GM12891 (cell line): ENCODE results near the gene AP5Z1.

Experiments used
- DNase-seq: peaks from one replicate; pipeline ENCODE4 v3.0.0; 2011; ENCODE audit warnings: low spot score; ENCODE audit not compliant: insufficient read length
- FAIRE-seq: peaks from 2 replicates; lab custom pipeline; 2011; peaks lifted over from hg19 to GRCh38; lab: Jason Lieb, UNC
- PAX5 ChIP-seq: IDR thresholded peaks from 2 replicates; pipeline ENCODE4 v1.6.1; 2011; ENCODE audit warnings: low read length, moderate library complexity, mild to moderate bottlenecking; ENCODE audit not compliant: insufficient read depth, severe bottlenecking
- POLR2A ChIP-seq: IDR thresholded peaks from 2 replicates; pipeline ENCODE4 v1.6.1; 2011; ENCODE audit warnings: low read depth, low read length, control low read depth
- POLR2AphosphoS5 ChIP-seq: IDR thresholded peaks from 2 replicates; pipeline ENCODE4 v1.6.1; 2011; ENCODE audit warnings: low read depth, low read length, control low read depth
- POU2F2 ChIP-seq: IDR thresholded peaks from 2 replicates; pipeline ENCODE4 v1.6.1; 2011; ENCODE audit warnings: low read depth, mild to moderate bottlenecking, control low read depth, low read length, moderate library complexity
- SPI1 ChIP-seq: IDR thresholded peaks from 2 replicates; pipeline ENCODE4 v1.6.1; 2011; ENCODE audit warnings: low read depth, low read length, control low read depth
- TAF1 ChIP-seq: IDR thresholded peaks from 2 replicates; pipeline ENCODE4 v1.6.1; 2011; ENCODE audit warnings: low read depth, low read length, control low read depth

The AP5Z1 gene

DNA sequence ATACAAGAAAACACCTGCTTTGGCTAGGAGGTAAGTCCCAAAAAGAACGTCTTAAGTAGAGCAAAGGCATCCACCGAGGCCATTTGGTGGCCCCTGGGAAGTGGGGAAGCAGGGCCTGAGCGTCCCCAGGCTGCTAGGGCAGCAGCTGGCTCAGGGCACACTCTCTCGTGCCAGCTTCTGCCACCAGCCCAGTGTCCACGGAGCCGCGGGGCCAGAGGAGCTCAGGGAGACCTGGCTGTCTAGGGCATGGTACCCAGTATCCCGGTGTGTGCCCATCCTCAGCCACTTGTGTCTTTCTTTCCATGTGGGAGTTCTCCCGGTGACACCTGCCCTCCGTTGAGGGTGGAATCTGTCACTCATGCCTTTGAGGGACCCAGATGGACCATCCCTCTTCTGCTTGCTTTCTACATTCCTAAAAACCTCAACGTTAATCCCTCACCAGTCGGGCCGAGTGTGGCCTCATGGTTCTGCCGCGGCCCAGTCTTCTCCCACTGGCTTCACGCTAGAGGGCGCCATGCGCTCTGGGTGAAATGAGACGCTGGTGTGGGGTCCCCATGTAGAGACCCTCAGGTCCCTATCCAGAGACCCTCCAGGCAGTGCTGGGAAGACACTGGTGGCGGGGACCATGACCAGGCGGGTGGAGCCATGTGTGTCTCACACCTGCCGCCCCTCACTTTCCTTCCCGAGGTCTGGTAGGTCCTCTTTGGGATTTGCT, 9.5 kb upstream of the AP5Z1 start:
- TF ChIP-seq POLR2A, result no peak
- no peak for DNase-seq
- FAIRE-seq, result no peak

GRCh38 chr7:4766666-4767519, 8.5 kb upstream of the AP5Z1 start:
- FAIRE-seq (no peak), DNase-seq (no peak)
- no peak for TF ChIP-seq TAF1
- TF ChIP-seq POLR2A, result no peak
- no peak for TF ChIP-seq POLR2AphosphoS5
- no peak for TF ChIP-seq SPI1
- TF ChIP-seq PAX5, result no peak
- TF ChIP-seq POU2F2, result no peak

GRCh38 chr7:4768597-4769569, 6.5 kb upstream of the AP5Z1 start:
- DNase-seq, result no peak
- no peak for FAIRE-seq
- no peak for TF ChIP-seq SPI1
- TF ChIP-seq POU2F2, result no peak
- no peak for TF ChIP-seq TAF1
- no peak for TF ChIP-seq PAX5
- TF ChIP-seq POLR2A, result no peak
- no peak for TF ChIP-seq POLR2AphosphoS5

GRCh38 chr7:4769761-4770160, 5.7 kb upstream of the AP5Z1 start:
- FAIRE-seq, result no peak
- DNase-seq, result no peak

GRCh38 chr7:4770886-4771285, 4.5 kb upstream of the AP5Z1 start:
- TF ChIP-seq POU2F2 (no peak), SPI1 (no peak), TAF1 (no peak), POLR2A (no peak), PAX5 (no peak), POLR2AphosphoS5 (no peak)
- DNase-seq (no peak), FAIRE-seq (no peak)

More at GRCh38 chr7:4769761-4770160, 5.7 kb upstream of the AP5Z1 start:
- TF ChIP-seq PAX5 (no peak), TAF1 (no peak), POLR2A (no peak), POLR2AphosphoS5 (no peak), SPI1 (no peak), POU2F2 (no peak)

DNA sequence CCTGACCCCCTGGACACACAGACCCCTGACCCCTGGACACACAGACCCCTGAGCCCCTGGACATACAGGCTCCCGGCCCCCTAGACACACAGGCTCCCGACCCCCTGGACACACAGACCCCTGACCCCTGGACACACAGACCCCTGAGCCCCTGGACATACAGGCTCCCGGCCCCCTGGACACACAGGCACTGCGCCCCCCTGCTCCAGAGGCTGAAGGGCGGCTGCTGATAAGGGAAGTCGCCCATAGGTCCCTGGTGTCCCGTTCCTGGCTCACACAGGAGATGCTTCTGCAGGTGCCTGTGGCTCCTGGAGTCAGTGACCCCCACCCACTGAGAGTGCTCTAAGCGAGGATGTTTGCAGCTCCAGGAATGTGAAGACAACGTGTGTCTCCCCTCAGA, 3.7 kb upstream of the AP5Z1 start:
- TF ChIP-seq POLR2AphosphoS5 (no peak), TAF1 (no peak), SPI1 (no peak)
- no peak for FAIRE-seq
- DNase-seq, result no peak

GRCh38 chr7:4772306-4772705, 3.1 kb upstream of the AP5Z1 start:
- TF ChIP-seq TAF1 (no peak), SPI1 (no peak), PAX5 (no peak), POLR2AphosphoS5 (no peak), POU2F2 (no peak), POLR2A (no peak)
- no peak for FAIRE-seq
- DNase-seq, result no peak

DNA sequence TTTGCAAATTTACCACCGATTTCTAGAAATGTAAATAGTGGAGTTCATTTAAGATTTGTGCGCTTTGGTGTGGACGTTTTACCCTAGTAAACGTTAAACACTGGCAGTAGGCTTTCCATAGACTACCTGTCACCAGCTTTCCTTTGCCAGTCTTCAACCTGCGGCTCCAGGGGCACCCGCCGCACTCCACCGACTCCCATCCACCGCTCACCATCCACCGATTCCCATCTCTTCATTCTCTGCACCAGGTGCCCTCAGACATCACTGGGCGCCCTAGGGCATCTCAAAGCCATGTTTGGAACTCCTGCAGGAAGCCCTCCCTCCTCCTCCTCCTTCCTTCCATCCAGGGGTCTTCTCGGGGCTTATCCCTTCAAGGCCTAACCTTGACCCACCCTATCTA, 1.4 kb upstream of the AP5Z1 start:
- peak; percentile 28 for FAIRE-seq

GRCh38 chr7:4774658-4775249, 669 bp upstream of the AP5Z1 start:
- DNase-seq (no peak), FAIRE-seq (no peak)
- TF ChIP-seq POU2F2 (no peak; the same call in 1 of the 2 replicates), TAF1 (no peak), SPI1 (no peak), PAX5 (no peak), POLR2A (no peak)

More for the DNA sequence above, 1.4 kb upstream of the AP5Z1 start:
- no peak for TF ChIP-seq TAF1
- TF ChIP-seq SPI1, result no peak
- no peak for TF ChIP-seq POU2F2
- TF ChIP-seq PAX5, result no peak
- no peak for TF ChIP-seq POLR2AphosphoS5
- no peak for TF ChIP-seq POLR2A
- no peak for DNase-seq
